H4 (cell line): ENCODE measurements around the gene RBM12. TPM values are rescaled to one million over a fixed set of nuclear protein-coding genes. Genes with fewer than 3 reads are reported as not detected.
"Not testable (repeated sequence)": the region's sequence is repeated elsewhere in the genome, so short reads cannot be mapped to it uniquely, and the experiment has no call there.

Experiments used
- DNase-seq: peaks from one replicate; pipeline ENCODE4 v3.0.0-alpha.2; 2015; ENCODE audit warnings: low spot score
- total RNA-seq: library from RNA; depleted of rRNA; stranded (reverse); fragments of >200 nt; shearing (Covaris generic); gene quantifications from 2 replicates; pipeline ENCODE4 v1.2.3, GENCODE V29; 2014; rRNA removed

RBM12 gene
- total RNA-seq = 37.1 and 62.3 TPM in 2 replicates

- DNase-seq = peak; percentile 90
These were observed at the start of gene RBM12, which contains the start of gene CPNE1 for GRCh38 chr20:35664466-35665206. Gene RBM12, minus strand, starts transcription at chr20:35664900. Its CDS starts 9,578 bp downstream, at chr20:35655322. Gene CPNE1, minus strand, starts transcription at chr20:35664900. Its CDS starts 31,977 bp downstream, at chr20:35632923.

- DNase-seq = no peak
These were observed 49.4 kb upstream of the RBM12 start for GRCh38 chr20:35714127-35714526.

GRCh38 chr20:35713120-35713519, 48.4 kb upstream of the RBM12 start:
- DNase-seq = not testable (repeated sequence)

- DNase-seq = no peak
These were observed 47.0 kb upstream of the RBM12 start for GRCh38 chr20:35711588-35712209.

- DNase-seq = no peak
These were observed 46.3 kb upstream of the RBM12 start for GRCh38 chr20:35710884-35711587.

- no peak for DNase-seq
These were observed 45.3 kb upstream of the RBM12 start for GRCh38 chr20:35710039-35710438.

- DNase-seq = no peak
These were observed 44.6 kb upstream of the RBM12 start for GRCh38 chr20:35709259-35709658.

GRCh38 chr20:35708502-35708901, 43.8 kb upstream of the RBM12 start:
- DNase-seq = no peak

GRCh38 chr20:35706591-35707529, 42.2 kb upstream of the RBM12 start:
- DNase-seq = not testable (repeated sequence)

GRCh38 chr20:35705894-35706293, 41.2 kb upstream of the RBM12 start:
- DNase-seq = not testable (repeated sequence)

GRCh38 chr20:35704514-35705261, 40.0 kb upstream of the RBM12 start:
- no peak for DNase-seq

- DNase-seq = no peak
These were observed 38.4 kb upstream of the RBM12 start for GRCh38 chr20:35702824-35703695.

- peak; percentile 23 for DNase-seq
These were observed 37.5 kb upstream of the RBM12 start for GRCh38 chr20:35702051-35702823.

- no peak for DNase-seq
These were observed 36.0 kb upstream of the RBM12 start for GRCh38 chr20:35700625-35701148.

- DNase-seq = no peak
These were observed 35.4 kb upstream of the RBM12 start for GRCh38 chr20:35699957-35700624.

GRCh38 chr20:35699127-35699956, 34.6 kb upstream of the RBM12 start, which contains the start of the genes NFS1 and ROMO1:
Gene NFS1, minus strand, starts transcription at chr20:35699352. Its CDS starts 64 bp downstream, at chr20:35699288.
Gene ROMO1, plus strand, starts transcription at chr20:35699405. Its CDS starts 228 bp downstream, at chr20:35699633.
- peak; percentile 76 for DNase-seq
